ENCODE data around the gene AIPL1.

- TF ChIP-seq CTCF (conservative IDR thresholded peaks at IDR 0.05; ENCODE audit: low read depth in 2 of 2) (no peak), CREB1 (CRISPR knock-in tag; IDR thresholded peaks at IDR 0.05; ENCODE audit: low read depth) (no peak), POLR2AphosphoS5 (IDR thresholded peaks at IDR 0.05; ENCODE audit: low read depth) (no peak), EZH2 (IDR thresholded peaks at IDR 0.05; ENCODE audit: low read depth, unreplicated experiment) (no peak), EZH2phosphoT487 (IDR thresholded peaks at IDR 0.05; ENCODE audit: unreplicated experiment) (no peak), REST (IDR thresholded peaks at IDR 0.05; ENCODE audit: unreplicated experiment) (peak; percentile 52), NANOG (IDR thresholded peaks at IDR 0.05; ENCODE audit: borderline replicate concordance) (no peak), JUNB (IDR thresholded peaks at IDR 0.05; ENCODE audit: unreplicated experiment) (no peak), ZNF331 (CRISPR knock-in tag; IDR thresholded peaks at IDR 0.05; ENCODE audit: low read depth) (no peak), ZNF462 (CRISPR knock-in tag; IDR thresholded peaks at IDR 0.05) (no peak), ETS1 (IDR thresholded peaks at IDR 0.05) (no peak), STAT1 (IDR thresholded peaks at IDR 0.05; ENCODE audit: unreplicated experiment) (no peak), ZNF114 (CRISPR knock-in tag; IDR thresholded peaks at IDR 0.05) (no peak)
Measured at GRCh38 chr17:6415616-6416015, 19.3 kb downstream of the AIPL1 start.
